Fibroblast of peridontal ligament (primary cell): Measurements from ENCODE around the gene PEX1.
"Not testable (repeated sequence)": the region's sequence is repeated elsewhere in the genome, so short reads cannot be mapped to it uniquely, and the experiment has no call there.

Source experiments
- DNase-seq: peaks from one replicate; pipeline ENCODE4 v3.0.0-alpha.2; 2010; ENCODE audit errors: extremely low read depth

The PEX1 gene

DNA sequence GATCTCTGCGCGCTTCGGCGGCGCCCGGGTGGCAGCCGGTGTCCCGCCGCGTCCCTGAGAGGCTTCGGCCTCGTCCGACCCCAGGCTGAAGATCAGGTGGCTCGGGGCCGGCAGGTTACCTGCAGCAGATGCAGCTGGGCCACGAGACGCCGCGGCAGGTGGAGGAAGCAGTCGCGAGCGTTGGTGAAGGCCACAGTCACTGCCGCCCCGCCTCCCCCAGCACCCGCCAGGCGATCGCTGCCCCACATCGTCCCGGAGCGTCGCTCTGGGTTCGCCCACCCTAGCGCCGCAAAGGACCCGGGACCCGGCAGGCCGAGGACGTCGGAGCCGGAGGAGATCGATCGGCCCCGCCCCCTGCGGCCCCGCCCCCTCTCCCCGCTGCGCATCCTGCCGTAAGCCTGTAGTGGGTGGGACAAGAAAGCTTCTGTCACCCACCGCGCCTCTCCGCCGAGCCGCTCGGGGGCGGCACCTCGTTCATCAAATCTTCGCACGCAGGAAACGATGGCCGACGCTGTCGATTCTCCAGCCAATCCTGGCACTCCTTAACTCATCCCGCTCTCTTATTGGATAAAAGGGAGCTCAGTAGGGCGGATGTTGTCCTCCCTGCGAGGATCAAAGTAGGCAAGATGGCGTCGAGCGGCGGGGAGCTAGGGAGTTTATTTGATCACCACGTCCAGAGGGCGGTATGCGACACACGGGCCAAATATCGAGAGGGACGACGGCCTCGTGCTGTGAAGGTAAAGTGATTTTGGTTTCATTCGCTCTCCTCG is at the start of gene PEX1, which contains the start of gene RBM48:
Gene PEX1, minus strand, starts transcription at position 333 of the 770 bp plus-strand sequence. Its CDS starts 85 bp downstream, at position 248.
Gene RBM48, plus strand, starts transcription at position 608 of the 770 bp plus-strand sequence. Its CDS starts 19 bp downstream, at position 627.
- DNase-seq = peak; percentile 99

DNA sequence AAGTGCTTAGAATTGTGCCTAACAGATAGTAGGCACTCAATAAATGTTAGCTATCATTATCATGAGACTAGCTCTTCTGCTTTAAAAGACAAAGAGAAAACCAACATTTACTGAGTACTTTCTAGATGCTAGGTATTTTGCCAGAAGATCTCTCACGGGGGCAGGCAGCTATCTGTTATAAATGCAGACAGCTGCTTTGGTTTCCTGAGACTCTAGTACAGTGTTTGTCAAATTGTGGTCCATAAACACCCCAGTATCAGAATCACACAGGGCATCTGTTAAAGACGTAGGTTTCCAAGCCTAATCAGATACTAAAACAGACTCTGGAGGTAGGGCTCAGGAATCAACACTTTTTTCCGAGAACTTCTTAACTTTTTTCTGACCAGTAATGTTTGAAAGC is 48.0 kb upstream of the PEX1 start:
- no peak for DNase-seq

DNA sequence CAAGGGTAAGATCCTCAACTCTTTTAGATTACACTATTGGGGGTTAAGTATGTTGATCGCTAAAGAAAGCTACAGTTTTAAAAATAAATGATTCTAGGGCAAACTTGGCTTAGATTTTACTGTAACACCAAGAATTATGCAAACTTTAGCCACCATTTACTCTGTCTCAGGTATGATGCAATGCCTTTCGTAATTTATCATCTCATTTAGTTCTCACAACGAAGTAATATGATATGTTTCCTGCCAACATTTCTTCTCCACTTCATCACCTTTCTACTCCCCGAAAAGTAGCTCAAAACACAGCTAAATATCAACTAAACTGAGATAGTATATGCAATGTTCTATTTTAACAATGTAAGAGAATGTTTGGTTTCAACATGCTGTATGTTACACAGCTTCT is 40.8 kb upstream of the PEX1 start:
- DNase-seq = no peak

DNA sequence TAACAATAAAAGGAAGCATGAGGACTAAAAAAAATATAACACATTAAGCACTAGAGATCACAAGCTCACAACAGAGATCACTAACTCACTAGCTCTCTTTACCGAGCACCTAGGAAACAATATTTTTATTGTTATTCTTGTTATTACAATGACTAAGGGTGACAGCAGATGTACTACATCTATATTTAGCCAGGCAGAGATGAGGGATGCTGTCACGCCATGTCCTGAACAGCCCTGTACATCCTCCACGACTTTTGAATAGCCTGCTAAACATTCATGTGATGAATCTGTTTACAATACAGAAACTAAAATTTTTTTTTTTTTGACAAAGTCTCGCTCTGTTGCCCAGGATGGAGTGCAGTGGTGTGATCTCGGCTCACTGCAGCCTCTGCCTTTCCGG is 39.1 kb upstream of the PEX1 start:
- DNase-seq = no peak

DNA sequence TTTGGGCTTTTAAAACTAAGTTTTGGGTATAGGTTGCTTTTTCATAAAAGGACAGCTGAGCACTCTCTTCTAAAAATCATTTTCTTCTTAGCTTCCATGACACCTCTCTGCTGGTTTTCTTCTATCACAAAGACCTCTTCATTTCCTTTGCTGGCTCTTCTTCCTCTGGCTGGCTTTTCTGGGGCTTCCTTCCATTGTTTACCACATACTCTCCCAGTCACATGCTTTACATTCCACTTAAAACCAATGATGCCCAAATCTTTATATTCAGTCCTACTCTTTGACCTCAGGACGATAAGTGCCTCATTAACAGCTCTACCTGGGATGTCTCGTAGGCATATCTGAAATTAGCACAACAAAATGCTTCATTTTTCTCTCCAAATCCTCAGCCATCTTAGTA is 35.0 kb upstream of the PEX1 start:
- no peak for DNase-seq

DNA sequence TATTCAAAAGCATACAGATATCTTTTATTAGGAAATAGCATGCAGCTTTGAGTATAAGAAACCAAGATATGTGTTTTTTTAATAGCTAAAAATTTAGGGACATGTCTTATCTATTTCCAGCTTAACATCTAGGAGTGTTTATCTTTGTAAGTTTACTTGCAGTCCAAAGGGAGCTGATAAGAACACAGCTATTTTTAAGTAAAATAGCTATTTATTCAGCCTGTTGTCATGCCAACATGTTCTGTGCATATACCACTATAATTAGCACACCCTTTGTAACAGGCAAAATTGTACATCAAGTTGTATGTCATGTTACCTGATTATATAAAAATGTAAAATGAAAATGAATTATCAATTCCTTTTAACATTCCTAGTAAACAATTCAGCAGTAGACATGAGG is 32.3 kb upstream of the PEX1 start:
- DNase-seq = no peak

DNA sequence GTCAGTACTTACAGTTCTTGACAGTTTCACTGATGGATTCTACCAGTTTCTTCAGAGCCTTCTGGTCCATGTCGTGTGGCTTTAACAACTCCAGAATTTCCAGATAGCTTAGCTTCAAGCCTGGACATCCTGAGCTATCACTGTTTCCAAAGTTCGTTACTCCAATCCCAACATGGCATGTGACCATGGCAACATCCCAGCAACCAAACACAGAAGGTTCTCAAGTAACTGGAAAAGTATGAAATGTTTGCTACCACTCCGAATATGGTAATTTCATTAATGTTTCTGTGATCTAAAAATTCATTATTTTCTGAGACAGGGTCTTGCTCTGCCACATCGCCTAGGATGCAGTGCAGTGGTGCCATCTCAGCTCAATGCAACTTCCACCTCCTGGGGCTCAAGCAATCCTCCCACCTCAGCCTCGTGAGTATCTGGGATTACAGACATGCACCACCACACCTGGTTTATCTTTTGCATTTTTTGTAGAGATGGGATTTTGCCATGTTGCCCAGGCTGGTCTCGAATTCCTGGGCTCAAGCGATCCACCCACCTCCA is 29.6 kb upstream of the PEX1 start:
- peak; percentile 6 for DNase-seq

DNA sequence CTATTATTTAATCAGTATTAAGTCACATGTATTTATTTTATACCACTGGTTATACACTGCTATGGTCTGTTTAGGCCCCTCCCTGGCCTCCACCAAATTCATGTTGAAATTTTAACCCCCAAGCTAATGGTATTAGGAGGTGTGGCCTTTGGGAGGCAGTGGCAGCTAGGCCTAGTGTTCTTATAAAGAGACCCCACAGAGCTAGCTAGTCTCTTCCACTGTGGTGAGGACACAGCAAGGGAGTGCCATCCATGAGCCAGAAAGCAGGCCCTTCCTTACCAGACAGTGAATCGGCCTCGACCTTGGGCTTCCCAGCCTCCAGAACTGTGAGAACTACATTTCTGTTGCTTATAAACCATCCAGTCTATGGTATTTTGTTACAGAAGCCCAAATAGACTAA is 28.9 kb upstream of the PEX1 start:
- DNase-seq = no peak

DNA sequence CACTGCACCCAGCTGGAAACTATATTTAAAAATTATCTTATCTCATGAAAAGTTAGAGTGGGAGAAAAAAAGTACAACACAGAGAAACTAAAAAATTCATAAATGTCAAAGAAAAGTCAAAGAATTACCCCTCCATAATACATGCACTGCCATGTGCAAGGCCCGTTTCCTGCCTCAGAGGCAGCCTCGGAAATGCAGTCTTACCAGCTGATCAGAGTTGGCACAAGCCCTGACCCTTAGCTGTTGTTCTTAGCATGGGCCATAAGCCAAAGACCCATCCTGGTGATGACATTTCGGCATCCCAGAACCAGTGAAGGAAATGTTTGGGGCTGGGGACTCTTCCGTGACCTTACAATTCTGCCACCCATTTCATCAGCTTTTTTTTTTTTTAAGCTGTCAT is 21.9 kb upstream of the PEX1 start:
- no peak for DNase-seq

DNA sequence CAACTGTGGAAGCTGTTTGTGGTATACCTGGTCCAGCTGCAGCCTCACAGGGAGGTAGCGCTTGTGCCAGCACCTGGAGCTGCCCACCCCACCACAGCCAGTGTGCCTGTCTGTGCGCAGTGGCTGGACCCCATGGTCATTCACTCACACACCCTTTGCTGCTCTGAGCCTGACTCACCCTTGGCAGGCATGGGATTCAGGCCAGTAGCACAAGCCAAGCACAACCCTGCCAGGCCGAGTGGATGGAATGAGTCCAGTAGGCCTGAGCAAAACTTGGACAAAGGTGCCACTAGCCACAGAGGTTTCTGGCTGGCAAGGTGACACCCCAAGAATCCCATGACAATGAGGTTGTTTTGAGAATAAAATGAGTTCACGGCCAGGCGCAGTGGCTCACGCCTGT is 19.3 kb upstream of the PEX1 start:
- DNase-seq = no peak

DNA sequence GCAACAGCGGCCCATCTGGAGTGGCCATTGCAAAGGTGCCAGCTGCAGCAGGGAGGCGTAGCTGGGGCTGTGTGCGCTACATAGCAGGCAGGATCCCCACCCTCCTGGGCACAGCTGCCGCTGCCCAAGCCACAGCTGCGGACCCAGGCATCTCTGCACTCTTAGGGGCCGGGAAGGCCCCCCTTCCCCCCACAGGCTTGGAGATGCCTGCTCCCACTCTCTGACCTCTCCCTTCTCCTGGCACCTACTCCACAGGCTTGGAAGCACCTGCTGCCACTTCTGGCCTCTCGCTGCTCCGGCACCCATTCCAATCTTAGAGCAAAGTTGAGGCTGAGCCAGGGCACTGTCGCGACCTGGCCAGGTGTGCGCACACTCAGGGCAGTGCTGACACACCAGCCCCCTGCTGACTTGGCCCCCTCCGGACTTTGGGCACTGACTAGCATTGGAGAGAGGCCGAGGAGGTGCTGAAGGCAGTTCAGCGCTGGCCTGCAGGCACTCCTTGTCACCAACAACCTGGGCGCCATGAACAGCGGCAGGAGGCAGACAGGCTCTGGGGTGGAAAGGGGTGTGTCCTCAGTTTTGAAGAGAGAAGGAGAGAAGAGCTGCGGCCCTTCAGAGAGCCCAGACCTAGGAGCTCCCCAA is 18.7 kb upstream of the PEX1 start:
- no peak for DNase-seq

DNA sequence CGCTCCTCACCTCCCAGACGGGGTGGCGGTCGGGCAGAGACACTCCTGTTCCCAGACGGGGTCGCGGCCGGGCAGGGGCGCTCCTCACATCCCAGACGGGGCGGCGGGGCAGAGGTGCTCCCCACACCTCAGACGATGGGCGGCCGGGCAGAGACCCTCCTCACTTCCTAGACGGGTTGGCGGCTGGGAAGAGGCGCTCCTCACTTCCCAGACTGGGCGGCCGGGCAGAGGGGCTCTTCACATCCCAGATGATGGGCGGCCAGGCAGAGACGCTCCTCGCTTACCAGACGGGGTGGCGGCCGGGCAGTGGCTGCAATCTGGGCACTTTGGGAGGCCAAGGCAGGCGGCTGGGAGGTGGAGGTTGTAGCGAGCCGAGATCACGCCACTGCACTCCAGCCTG is 16.8 kb upstream of the PEX1 start:
- not testable (repeated sequence) for DNase-seq

DNA sequence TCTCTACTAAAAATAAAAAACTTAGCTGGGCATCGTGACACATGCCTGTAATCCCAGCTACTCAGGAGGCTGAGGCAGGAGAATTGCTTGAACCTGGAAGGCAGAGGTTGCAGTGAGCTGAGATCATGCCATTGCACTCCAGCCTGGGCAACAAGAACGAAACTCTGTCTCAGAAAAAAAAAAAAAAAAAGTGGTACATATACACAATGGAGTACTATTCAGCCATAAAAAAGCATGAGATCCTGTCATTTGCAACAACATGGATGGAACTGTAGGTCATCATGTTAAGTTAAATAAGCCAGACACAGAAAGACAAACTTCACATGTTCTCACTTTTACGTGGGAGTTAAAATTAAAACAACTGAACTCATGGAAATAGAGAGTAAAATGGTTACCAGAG is 15.2 kb upstream of the PEX1 start:
- not testable (repeated sequence) for DNase-seq

DNA sequence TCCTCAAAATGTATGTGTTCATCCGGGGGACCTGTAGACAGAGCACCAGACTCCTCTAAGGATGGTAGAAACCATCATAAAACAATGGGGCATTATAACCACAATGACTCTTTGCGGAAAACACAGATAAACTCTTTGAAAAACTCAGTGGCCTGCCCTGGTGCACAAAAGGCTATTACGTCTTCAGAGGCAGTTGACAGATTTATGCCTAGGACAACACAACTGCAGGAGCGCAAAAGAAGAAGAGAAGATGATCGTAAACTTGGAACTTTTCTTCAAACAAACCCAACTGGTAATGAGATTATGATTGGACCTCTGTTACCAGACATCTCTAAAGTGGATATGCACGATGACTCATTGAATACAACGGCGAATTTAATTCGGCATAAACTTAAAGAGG is 6.3 kb upstream of the PEX1 start:
- DNase-seq = no peak

DNA sequence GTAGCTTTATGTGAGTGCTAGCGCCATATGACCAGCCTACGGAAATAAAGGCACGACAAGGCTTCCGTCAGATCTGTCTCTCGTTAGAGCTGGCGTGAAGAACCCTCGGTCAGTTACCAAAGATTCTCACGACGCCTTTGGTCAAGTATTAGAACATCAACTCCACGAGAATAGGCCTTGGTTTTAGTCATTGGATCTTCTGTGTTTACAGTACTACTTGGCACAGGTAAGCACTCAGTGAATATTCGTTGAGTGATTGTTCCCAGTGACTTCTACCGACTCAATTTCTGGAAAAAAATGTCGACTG is 591 bp upstream of the PEX1 start:
- DNase-seq = no peak

DNA sequence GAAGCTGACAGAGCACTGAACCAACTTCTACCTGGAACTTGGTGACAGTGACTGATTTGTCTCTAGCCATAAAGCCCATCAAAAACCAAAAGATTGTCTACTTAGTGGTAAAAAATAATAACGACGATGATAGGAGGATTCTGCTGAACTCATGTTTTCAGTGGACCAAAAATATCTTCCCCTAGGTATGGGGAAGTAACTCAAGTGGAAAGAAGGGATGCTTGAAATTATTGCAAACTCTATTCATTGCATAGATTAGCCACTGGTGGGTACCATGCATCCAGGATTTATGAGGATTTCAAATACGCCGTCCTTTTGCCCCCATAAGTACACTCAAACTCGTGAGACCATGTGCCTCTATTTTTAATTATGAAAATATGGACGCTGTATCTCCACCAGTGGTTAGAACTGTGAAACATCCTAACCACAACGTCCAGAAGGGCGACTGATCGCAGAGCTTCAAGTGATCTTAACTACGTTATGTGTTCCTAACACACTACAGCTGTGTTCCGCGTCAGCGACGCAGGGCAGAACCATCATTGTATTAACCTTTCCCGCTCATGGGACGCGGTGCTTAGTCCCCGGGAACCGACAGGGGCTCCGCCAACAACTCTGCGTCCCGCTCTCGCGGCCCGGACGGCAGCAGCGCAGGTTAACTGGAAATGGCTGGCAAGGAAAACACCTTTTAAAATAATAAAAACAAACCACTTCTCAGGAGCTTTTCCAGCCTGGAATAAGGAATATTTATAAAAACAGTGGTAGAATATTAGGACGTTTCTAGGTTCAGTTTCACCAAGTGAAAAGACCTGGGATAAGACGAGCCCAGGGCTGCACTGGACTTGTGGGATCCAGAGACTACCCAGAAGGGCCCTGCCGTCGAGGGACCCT is 776 bp downstream of the PEX1 start:
- DNase-seq = peak; percentile 47

DNA sequence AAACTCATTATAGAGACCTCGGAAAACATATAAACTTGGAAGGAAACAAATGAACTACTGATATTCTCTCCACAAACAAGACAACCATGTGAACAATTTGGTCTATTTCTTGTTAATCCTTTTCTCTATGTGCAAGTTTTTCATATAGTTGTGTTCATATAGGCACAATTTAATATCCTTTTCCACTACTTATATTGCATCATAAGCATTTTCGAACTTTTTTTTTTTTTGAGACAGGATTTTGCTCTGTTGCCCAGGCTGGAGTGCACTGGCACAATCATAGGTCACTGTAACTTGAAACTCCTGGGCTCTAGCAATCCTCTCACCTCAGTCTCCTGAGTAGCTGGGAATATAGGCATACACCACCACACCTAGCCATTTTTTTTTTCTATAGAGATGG is 5.2 kb downstream of the PEX1 start:
- DNase-seq = no peak

DNA sequence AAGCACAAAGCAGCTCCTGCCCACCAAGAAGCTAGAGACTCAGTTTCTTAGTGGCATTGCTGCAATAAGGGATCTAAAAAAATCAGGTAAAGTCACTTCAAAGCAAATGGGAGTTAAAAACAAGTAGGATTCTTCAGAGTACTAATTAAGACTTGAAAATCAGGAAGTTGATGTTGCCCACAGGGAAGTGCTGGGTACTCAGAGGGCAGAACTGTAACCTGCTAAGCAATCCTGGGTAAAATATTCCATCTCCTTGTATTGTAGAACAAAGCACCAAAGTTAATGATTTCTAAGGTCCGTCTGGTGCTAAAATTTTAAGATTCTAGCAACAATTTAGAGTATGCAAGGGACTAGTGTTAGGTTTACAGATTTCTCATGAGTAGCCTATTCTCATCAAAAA is 8.3 kb downstream of the PEX1 start:
- DNase-seq = no peak

DNA sequence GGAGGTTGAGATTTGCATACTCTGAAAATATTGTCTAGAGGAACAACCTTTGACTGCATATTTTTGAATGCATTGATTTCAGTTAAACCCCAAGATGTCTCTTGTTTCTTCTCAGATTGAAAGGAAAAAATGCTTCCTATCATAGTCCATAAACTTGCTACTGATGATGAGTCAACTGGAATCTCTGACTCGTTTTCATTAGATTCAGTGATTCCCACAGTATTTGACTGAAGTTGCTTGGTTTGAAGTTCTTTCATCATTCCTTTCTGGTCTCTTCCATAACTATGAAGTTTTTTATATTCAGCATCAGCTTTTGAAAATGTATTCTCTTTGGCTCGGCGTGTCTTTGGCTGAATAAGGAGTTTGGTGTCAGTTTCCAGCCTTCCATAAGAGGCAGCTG is 10.7 kb downstream of the PEX1 start:
- peak; percentile 31 for DNase-seq

DNA sequence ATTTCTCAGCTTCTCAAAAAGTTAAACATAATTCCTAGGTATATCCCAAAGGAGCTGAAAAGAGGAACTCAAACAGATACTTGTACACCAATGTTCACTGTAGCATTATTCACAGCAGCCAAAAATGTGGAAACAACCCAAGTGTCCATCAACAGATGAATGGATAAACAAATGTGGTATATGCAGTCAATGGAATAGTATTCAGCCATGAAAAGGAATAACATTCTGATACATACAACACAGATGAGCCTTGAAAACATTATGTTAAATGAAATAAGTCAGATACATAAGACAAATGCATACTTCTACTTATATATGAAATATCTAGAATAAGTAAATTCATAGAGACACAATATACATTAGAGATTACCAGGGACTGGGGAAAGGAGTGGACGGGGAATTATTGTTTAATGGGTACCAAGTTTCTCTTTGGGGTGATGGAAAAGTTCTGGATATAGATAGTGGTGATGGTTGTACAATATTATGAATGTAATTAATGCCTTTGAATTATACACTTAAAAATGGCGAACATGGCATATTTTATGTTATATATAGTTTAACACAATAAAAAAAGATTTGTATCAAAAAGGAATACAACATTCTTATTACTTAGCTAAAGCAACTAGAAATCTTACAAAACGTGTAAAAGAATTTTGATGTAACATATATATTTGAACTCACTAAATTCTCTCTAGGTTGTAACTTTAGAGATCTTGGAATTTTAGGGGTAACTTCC is 15.0 kb downstream of the PEX1 start:
- DNase-seq = no peak

DNA sequence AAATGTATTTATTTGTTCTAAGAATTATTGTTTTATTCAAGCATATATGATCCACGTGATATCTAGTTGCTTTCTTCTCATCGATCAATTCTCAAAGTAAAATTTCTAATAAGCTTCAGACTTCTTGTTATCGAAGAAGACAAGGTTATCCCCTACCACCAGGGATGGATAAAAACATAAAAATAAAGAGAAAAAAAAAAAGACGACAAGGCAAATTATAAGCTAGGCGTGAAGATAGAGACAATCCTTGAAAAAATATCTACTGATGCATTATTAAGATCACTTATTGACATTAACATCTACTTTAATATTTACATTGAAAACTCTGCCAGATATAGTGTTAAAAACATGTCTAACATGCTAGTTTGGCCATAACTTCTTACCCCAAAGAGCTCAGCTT is 19.4 kb downstream of the PEX1 start:
- no peak for DNase-seq

DNA sequence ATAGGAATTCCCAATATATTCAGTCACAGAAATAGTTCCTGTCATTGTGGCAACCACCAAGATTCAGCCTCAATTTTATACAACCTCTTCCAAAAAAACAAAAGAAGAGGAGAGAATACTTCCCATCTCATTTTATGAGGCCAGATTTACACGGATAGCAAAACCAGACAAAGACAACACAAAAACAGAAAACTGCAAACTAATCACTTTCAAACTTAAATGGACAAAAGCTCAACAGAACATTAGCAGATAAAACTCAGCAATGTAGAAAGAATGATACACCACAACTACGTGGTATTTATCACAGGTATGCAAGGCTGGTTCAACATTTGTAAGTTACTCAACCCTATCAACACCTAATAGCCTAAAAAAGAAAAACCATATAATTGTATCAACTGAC is 22.0 kb downstream of the PEX1 start:
- DNase-seq = no peak
